ENCODE data around the gene SNCA. TPM values are rescaled to one million over a fixed set of nuclear protein-coding genes. Genes with fewer than 3 reads are reported as not detected.

Gene SNCA
- total and polyA plus RNA-seq, 7 experiments from 2014 or later, result 0.49 to 3.0 (median 1.4) TPM; not detected in 1

DNA sequence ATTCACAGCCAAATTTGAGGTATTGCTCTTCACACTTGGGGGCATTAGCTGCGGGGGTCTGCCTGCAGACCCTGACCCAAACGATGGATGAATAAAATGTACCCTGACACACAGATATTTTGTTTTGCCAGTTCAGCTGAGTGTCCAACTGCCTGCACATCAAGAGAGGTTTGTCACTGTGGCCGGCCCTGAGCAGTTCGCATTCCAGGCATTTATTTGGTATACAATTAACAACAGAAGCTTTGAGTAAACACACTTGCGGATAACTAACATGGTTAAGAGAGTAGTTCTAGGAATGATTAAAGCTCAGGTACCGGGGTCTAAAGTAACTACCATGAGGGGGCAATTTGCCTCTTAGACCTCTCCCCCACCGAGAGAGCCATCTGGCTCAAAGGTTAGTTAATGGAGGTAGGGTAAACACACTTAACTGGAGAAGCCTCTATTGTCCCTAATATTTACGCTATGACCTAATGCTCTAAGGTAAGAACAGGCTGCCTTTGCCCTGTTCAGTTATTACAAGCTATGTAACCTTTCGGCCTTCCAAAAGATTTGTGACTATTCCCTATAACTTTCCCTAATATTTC is 162.0 kb downstream of the SNCA start:
- CTCF ChIA-PET, result no interaction called here
- no peak overlapping the region for H3K4me3 Mint-ChIP-seq

More for the DNA sequence above, 162.0 kb downstream of the SNCA start:
- no peaks in the 10 kb centered on the region for H3K36me3 Mint-ChIP-seq
- H3K4me1 Mint-ChIP-seq, result peaks cover 0 to 6% (median 6%) of the 10 kb centered on the region in 7 donors
- H3K4me1 ChIP-seq (ENCODE audit: control insufficient read depth in 2 of 2, insufficient read depth in 2 of 2, low read length in 2 of 2), result no peaks in the 10 kb centered on the region
- POLR2A ChIA-PET, result no interaction called here
- H3K27me3 Mint-ChIP-seq, result peaks cover 0 to 22% (median 14%) of the 10 kb centered on the region in 5 donors
- peaks cover 0 to 12% (median 4%) of the 10 kb centered on the region in 11 donors for H3K9me3 Mint-ChIP-seq
- no peaks in the 10 kb centered on the region for H3K27me3 ChIP-seq (ENCODE audit: control insufficient read depth in 2 of 2, insufficient read depth in 2 of 2, low read length in 2 of 2)
- DNase-seq (no peak), ATAC-seq (no peak)
- H3K4me3 ChIP-seq (ENCODE audit: low read length), result no peak overlapping the region
- no peaks in the 10 kb centered on the region for H3K36me3 ChIP-seq (ENCODE audit: control insufficient read depth in 2 of 3, insufficient read depth in 3 of 3, low read length in 3 of 3)
- H3K27ac ChIP-seq (ENCODE audit: low read depth, low read length), result no peak overlapping the region
- no peaks in the 10 kb centered on the region for H3K9me3 ChIP-seq (ENCODE audit: control insufficient read depth in 2 of 3, low read length in 3 of 3)
- H3K27ac Mint-ChIP-seq, result no peak overlapping the region
- intact Hi-C loops (cut with micrococcal nuclease), result no loop called here

Other genes starting within 250 kb of the SNCA start
- gene MMRN1, start 57.7 kb upstream of the SNCA start, total RNA-seq, result 1 to 10 TPM in 1 of 5 experiments, under 1 TPM in 4; 0.16 to 1.1 (median 0.51) TPM
- 1 to 10 TPM in 1 of 2 donors, under 1 TPM in 1; 0.73 to 2.2 TPM for gene MMRN1, start 57.7 kb upstream of the SNCA start, polyA plus RNA-seq

All from naive thymus-derived CD4-positive, alpha-beta T cell (primary cell).